LoVo (cell line): Measurements from ENCODE around the gene PLXNA2.

Experiments
- DNase-seq: peaks from one replicate; pipeline ENCODE4 v3.0.0-alpha.2; 2016; ENCODE audit warnings: low spot score

PLXNA2 gene

DNA sequence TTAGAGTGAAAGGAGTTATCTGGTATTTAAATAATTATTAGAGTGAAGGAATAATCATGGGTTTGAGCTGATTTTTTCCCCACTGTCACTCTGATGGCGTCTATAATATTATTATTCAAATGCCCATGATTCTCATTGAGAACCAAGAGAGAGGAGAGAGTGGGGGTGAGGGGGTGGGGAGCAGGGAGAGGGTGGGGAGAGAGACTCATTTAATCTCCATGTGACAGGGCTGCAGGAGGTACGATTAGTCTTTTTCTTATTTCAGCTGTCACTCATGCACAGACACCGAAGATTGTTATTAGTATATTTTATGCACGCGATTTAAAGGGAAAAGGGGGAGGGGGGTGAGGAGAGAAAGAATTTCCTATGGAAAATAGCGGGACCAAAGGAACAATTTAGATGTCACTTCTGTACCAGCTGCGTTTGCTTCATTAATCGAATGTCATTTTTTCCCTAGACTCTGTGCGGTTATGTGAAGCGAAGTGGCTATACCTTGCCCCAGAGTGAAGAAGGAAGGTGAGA, 19.9 kb downstream of the PLXNA2 start:
- no peak for DNase-seq

DNA sequence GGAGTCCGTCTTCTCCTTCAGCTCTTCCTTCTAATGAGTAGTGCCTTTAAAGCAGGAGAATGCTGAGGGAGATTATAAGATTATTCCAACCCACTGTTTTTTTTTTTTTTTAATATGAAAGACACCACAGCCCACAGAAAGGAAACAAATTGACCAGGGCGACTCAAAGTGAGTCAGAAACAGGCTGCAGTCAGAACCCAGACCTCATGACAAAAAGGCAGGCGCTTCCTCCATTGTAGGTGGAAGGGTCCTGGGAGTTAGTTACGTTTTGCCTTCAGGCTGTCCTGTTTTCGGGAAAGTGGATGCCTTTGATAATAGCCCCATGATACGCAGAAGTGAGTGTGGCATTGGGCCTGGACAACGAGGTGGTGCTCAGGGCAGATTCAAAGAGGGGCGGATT, 21.0 kb downstream of the PLXNA2 start:
- DNase-seq = no peak

DNA sequence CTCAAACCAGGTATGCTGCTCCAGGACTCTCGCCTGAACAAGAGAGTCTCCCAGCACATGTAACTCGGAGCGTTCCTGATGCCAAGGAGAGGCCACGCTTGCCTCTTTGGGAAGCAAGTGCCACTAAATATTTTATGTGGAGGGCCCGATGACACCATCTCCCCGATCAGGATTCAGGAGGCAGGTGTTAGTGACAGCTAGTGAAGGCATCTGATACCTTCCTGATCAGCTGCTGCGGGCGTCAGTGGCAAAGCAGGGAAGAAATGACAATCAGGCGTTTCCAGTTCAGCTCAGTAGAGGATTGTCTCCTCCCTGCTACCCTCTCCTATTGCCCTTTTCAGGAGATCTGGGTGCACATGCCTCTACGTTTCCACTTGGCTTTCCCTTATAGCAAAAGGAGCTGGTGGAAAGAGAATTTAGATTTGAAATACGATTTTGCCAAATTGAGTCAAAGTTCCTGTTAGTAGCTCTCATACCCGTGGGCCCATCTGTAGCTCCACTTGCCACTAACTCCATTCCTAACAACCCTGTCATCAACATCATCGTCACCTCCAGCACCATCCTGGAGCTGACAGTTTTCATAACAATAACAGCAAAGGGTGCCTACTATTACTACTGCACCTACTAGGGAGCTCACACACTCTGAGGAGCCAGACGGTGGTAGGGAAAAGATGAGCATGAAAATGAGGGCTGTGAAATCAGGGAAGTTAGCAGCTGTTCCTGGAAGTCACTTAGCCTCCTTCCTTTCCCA, 21.6 kb downstream of the PLXNA2 start:
- DNase-seq = no peak

DNA sequence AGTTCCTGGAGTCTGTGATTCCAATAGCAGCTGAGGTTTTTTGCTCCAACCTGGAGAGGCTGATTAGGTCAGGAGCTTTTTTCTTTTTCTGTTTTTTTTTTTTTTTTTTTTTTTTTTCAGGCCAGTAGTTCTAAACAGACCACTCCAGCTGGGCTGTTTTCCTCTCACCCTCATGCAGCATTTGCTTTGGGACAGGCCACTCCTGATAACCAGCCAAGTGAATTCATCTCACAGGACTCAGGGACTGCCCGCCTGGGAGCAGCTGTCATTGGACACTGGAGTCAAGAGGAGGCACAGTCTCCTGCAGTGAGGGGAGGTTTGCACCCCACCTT, 22.9 kb downstream of the PLXNA2 start:
- no peak for DNase-seq

DNA sequence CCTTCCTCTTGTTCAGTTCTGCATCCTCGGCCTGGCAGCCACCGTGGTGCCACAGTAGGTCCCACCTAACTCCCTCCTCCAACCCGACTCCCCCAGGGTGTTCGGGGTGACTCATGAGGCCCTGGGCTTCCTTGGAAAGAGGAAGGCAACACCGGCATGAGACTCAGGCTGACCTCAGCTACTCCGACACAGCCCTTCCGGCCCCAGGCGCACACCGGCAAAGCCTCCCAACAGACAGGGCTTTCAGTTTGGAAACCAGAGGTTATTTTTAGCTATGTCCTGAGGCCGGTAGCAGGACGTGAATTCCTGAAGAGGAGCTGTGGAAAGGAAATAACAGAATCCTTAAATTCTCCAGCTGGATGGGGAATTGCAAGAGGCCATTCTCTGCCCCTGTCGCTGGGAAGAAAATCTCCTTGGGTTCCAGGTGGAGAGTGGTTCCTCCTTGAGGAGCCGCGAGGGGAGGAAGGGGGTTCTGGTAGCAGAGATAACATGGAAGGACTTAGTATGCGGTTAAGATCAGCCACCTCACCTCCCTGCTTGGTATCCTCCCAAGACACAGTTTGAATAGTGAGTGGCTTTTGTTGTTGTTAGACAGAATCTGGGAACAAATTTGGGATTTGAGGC, 24.4 kb downstream of the PLXNA2 start:
- no peak for DNase-seq

DNA sequence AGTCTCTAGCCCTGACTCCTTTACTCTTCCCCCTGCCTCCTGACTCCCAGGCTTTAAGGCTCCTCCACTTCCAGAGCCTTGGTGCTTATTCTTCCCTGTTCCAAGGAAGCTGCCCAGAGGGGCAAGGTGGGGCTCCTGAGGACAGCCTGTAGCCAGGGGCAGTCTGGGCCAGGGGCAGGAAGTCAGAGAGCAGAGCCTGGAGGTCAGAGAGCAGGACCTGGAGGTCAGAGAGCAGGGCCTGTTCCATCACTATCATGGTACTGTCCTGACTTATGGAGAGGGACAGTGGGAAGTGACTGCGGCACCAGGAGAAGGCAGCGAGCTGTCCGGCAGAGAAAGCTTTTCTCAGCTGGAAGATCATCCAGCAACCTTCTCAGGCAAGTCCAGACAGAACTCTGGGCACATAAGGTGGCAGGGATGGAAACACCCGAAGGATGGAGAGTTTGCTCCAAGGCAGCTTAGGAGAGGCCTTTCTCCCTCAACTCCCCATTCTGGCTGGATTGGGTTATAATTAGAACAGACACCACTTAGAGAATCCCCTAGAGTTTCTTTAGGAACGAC, 25.0 kb downstream of the PLXNA2 start:
- DNase-seq = no peak

DNA sequence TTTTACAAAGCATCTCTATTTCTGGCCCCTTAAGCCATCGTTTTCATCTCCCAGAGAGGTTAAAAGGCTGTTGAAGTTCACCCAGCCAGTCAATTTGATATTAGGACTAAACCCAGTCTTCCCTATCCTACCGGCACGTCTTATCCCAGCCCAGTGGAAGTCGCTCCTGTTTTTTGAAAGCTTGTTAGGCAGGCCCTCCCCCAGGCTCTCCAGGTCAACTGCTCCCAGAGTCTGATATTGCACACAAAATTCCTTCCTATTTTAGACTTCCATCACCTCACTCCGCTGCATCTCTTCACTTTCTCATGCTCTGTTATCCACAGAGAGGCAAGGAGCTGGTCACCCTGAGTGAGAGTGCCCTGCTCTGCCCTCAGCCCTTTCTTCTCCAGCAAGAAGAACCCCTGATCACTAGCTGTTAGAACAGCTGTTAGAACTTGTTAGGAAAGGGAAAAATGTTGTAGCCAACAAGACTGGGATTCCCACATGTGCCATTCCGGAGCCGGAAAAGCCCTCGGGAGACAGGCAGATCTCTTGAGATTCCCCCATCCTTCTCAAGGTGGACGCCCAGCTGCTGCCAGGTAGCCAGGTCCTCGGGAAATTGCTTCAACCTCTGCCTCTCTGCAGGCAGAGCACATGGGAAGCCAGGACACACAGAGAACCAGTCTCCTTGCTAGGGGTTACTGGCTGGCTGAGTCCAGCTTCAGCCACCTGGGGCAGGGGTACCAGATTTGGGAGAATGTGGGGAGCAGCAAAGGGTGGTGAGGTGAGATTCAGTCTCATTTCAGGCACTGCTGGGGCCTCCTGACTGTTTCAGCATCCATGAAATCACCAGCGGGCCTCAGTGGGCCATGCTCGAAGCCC, 25.7 kb downstream of the PLXNA2 start:
- DNase-seq = no peak

DNA sequence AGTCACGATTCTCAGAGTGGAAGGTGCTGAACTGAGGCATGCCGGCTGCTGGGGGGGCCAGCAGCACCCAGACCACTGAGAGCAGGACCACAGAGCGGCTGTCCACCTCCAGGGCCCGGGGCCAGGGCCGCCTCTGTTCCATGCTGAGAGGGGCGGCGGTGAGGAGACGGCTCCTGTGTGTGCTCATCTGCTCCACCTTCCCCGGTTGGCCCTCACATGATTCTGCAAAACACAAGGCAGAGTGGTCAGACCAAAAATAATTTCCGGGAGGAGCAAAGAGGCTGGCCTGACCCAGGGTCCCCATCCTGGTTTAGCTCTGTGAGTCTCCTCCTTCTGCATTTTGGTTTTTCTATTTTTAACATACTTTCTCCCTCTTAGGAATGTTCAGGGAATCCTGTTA, 26.4 kb downstream of the PLXNA2 start:
- no peak for DNase-seq

DNA sequence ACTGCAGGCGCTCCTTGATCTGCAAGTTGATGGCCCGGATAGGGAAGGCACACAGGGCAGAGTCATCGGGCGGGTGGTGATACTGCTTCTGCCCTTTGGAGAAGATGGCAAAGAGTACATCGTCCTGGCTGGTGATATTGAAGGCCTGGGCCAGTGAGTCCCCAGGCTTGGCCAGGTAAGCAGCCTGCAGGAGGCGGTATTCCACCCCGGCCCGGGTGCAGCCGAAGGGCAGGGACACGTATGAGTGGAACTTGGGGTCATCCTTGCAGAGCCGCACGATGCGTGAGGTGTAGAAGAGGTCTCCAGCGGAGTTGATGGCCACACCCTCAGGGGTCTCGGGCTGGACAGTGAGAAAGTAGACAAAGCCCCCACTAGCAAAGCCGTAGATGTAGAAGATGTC, 27.4 kb downstream of the PLXNA2 start:
- DNase-seq = no peak

DNA sequence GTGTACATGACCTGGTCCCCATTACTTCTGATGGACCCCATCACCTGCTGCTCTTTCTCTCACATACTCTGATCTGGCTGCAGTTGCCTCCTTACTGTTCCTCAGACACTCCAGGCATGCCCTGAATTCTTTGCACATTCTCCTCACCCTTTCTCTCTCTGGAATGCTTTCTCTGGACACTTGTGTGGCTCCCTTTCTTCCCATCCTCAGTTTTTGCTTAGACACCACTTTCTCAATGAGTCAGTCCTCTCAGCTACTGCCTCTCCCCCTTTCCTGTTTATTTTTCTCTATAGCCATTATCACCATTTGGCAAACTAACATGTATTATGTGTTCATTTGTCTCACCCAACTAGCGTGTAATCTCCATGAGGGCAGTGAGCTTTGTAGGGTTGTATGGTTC, 28.1 kb downstream of the PLXNA2 start:
- no peak for DNase-seq

DNA sequence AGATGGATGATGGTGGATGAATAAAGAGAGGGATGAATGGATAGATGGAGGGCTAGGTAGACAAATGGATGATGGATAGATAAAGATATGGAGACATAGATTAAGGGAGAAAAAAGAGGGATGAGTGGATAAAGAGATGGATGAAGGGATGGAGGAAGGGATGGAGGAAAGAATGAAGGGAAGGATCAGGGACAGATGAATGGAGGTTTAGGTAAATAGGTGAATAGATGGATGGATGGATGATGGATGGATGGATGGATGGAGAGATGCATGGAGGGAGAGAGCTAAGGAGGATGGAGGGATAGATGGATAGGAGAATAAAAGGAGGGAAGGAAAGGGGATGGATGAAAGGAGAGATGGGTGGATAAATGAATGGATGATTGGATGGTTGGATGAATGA, 28.8 kb downstream of the PLXNA2 start:
- DNase-seq = no peak

DNA sequence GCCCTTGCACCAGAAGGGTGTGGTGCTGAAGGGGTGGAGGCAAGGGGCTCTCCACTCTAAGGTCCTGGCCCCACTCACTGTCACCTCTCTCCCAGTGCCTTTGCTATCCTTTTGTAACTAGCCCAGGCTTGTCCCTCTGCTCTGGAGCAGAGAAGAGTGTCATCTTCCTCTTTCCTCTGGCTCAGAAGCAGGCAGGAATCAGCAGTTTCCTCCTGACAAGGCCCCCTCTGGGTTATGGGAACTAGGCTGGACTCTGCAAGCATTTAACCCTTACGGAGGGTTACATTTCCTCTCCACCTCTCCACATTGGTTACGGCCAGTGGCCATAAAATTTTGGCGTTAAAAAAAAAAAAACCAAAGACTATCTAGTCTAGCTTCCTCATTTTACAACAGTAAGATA, 30.4 kb downstream of the PLXNA2 start:
- no peak for DNase-seq

DNA sequence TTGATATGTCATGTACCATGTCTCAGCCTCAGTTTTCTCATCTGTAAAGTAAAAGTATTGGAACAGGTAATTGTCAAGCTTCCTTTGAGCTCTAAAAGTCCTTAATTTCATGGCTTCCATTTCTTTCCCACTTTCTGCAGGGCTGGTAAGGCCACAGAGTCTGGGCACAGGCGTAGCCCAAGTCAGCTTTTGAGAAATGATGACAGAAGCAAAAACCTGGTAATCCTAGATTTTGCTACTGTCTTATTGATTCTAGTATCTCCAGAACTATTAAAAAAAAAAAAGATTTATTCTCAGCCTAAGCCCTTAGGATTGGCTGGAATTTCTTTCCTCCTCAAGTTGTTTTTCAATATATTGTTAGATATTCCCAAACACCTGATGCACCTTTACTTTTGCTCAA, 31.3 kb downstream of the PLXNA2 start:
- no peak for DNase-seq

DNA sequence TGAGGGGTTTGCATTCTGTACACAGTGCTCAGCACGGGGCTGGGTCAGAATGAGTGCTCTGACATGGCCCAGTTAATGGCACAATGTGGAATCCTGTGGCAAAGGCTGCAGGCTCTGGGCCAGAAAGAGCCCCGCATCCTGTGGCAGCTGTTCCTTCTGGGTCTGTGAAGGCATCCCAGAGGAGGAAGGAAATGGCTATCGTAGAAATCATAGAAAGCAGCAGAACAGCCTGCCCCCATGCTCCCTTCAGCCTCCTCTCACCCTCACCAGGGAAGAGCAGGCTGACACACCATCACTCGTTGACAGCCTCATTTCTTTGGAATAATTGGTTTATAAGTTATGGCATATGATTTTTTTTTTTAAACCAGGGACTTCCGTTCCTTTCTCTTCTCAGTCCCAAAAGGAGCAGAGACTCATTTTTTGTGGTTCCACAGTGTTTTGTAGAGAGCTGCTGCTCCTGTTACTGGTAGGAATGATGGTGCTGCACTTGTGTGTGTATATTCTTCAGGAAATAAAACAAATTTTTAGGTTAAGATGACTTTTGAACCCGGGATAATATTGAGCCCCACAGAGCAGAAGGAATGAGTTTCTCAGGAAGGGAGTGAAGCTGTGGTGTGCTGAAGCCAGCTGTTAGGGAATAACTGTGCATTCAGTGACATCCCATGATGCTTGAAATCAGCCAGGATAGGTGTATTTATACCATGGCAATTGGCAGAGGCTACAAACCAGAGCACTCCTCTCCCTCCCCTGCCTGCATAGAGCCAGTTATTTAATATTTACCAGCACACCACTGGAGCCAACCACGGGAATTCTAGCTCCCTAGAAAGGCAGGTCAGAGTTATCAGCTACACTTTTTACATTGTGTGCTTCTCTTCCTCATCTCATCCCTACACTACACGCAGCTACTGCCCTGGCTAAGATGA, 32.0 kb downstream of the PLXNA2 start:
- DNase-seq = no peak

DNA sequence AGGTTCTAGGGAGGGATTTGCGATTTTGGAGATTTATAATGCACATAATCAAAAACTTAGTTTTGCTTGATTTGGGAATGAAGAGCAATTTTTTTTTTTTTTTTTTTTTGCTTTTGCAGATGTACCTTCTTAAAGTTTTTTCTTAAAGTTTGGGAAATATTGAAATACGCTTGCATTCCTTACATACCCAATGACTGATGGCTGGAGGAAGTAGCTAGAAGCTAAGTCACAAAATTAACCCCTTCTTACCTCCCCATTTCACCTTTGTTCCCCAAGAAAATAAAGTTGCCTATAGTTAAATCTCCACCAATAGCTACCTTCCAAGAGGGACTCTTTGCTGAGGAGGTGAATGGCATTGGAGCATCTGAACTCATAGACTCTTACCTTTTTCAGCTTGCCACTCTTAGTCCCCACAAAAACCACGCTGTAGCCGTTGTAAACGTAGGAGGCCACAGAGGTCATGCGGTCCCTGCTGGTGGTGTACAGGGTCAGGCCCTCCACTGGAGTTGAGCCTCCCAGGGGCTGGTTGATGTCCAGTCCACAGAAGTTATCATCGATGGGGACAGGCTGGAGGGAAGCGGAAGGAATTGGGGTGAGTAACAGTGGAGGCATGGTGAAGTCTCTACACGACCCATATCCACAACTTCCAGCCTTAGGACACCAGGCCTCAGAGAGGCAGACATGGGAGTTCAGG, 34.1 kb downstream of the PLXNA2 start:
- no peak for DNase-seq

DNA sequence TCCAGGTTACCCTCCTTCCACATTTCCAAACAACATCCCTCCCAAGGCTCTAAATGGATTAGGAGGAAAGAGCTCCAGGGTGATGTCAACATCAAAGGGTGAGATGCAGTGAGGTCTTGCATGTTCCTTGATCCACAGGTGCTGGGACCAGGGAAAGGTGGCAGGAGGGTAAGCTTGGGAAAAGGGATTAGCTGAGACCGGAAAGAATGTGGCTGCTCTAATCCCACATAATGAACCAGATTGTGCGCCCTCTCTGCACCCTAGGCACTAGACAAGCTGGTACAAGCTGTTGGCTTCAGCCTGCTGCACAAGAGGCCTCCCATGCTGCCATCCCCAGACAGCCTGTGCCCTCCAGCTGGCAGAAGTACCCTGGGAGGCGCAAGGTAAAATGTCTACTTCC, 34.9 kb downstream of the PLXNA2 start:
- no peak for DNase-seq

DNA sequence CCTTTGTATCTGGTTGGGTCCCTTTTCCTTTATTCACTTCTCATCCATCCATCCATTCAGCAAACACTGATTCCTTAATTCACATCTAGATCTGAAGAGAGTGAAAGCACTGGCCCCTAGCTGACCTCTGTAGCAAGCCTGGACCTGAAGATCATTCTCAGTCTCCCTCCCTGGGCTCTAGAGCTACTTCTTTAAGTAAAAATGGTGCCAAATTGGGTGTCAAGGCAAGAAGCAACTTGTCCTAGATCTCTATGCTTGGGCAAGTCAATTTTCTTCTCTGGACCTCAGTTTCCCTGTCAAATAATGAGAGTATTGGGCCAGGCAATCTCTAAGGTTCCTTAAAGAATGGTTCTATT, 36.1 kb downstream of the PLXNA2 start:
- no peak for DNase-seq

DNA sequence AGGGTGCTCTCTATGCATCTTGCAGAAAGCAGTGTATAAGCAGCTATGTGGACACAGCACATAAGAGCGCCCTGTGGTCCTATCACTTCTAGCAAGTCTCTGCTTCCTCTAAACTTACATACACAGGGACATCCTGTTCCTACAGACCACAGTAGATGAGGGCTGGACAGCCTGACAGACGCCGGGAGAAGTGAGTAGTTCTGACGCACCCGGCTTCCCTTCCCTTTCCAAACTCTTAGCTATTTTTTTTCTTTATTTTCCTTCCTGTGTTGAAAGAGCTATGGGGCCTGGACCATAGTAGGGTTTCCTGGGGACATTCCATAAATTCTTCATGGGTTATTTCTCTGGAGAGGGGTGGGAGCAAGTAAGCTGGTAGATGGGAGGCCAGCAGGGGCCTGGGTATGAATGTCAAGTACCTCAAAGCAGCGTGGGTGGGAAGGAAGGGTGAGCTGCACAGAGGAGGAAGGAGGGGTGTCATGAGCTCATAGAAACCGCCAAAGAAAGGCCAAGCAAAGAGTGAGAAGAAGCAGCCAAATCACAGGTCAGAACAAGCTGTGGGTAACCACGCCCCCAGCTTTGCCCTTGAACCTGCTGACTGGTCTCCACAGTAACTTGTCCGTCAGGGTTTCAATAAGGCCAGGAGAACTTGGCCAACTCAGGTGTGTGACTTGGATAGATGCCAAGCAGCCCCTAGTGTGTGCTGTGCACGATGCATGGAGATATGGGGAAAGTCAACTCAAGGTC, 36.6 kb downstream of the PLXNA2 start:
- no peak for DNase-seq

DNA sequence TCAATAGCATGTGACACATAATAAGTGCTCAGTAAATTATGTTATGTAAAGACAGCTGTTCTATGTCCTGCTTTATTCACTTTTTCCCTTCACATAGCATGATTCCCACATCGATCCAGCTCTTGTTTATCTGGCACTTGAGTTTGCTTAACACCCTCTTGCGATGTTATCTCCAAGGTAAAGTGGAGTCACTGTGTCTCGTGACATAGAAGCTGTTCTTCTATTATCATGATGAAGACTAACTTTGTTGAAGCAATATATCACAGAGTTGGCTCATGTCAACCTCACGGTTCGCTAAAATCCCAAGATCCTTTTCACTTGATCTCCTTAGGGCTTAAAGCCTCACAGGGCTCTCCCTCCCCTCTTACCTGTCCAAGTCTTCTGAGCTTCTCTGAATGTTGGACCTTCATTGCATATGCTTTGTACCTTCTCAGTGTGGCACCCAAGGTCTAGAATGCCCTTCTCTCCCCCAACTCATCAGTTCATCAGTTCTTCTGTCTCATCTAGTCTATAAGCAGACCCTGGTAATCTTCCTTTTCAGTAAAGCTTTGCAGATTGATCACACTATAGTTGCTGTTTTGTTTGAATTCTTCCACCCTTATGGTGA, 38.0 kb downstream of the PLXNA2 start:
- DNase-seq = no peak
